ENCODE measurements around the gene GRM7.

- TF ChIP-seq CTCF (IDR thresholded peaks at IDR 0.05) (no peak), EZH2 (IDR thresholded peaks at IDR 0.05; ENCODE audit: borderline replicate concordance, insufficient read depth, low read depth, low read length, poor library complexity, severe bottlenecking) (no peak)
These were observed 564 bp upstream of the GRM7 start for GRCh38 chr3:6860149-6860953.
